CD1c-positive myeloid dendritic cell (primary cell): ENCODE data around the gene KMT2D.
A peak's percentile ranks its signal among the peaks of the same experiment; 100 is the strongest.

Experiments
- DNase-seq: peaks from one replicate; pipeline ENCODE4 v3.0.0-alpha.2; 2016; ENCODE audit errors: extremely low spot score

Gene KMT2D

DNA sequence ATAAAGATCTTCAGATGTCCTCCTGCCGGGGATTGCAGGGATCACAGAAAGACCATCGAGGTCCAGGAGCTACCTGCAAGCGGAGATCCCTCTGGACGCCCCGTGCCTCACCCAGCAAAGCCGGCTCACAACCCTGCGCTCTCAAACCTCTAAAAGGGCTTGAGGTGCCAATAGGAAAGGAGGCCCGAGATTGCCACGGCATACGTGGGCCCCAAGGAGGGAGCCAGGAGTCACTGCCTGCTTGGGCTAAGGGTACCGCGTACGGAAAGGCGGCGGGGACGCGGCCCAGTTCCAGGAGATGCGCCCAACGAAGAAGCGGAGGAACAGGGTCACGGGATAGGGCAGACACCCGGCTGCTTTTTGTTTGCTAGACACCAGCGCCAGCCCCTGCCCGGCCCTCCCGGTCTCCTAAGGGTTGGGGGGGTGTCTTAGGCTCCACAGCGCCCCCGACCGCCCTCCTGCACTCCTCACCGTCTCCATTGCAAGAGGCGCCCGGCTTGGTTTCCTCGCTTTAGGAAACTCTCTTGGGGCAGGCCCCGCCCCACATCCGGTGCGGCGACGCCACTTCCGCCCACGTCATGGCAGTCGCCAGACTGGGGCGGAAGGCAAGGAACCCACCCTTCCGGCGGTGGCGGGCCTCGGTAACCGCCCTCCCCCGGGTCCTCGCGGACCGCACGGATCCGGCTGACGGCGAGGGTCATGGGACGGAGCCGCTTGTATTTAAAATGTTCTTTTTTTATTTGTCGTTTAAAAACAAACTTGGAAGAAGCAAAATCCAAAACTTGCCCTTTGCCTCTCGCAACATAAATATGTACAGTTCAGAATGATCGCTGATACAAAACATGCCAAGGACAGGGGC is 42.1 kb downstream of the KMT2D start, which contains the start of gene PRKAG1:
TSS of gene PRKAG1 (minus strand) at position 516 of the 859 bp plus-strand sequence. CDS start at position 480, 36 bp downstream.
- peak; percentile 98 for DNase-seq

DNA sequence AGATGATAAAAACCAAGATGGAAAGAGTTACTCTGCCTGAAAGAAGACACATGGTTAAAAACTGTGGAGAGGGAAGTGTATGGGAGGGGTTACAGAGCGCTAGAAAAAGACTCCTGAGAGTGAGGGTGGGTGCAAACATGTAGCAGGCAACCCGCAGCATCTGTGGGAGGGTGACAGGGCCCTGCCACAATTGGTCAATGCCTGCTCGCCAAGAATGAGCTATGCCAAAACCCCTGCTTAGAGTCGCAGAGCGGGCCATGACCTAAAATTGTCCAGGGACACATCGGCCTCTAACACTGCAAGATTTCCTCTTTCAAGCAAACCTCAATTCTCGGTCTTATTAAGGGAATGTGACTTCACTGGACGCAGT is 42.7 kb downstream of the KMT2D start:
- DNase-seq, result peak; percentile 66

DNA sequence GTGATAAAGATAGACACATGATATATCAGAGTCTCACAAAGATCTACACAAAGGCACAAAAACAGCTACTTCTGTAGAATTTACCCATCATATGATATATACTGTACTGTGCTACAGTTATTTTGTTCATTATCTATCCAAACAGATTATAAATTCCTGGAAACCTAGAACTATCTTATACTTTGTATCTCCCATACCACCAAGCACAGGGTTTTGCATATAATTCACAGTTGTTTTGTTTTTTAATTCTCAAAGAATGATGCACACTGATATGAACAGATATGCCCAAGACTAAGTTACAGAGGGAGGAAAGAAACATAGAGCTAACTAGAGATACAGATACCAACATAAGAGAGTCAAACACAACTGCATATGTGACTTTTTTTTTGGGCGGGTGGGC is 45.4 kb downstream of the KMT2D start:
- no peak for DNase-seq

DNA sequence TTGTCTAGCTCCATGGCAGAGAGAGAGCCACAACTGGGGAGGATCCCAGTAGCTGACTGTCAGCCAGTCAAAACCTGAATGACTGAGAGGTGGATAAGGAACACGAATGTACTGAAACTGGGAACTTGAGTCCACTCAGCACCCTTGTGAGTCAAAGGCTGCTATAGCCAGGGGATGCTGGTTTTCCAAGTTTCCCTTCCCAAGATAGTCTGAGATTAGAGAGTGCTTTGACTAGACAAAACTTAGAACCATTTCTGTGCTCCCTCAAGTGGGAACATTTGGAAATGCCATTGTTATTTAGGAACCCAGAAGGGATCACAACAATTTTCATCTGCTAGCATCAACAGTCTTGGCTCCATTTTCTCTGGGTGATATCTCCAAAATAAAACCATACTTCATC is 46.0 kb downstream of the KMT2D start:
- no peak for DNase-seq

DNA sequence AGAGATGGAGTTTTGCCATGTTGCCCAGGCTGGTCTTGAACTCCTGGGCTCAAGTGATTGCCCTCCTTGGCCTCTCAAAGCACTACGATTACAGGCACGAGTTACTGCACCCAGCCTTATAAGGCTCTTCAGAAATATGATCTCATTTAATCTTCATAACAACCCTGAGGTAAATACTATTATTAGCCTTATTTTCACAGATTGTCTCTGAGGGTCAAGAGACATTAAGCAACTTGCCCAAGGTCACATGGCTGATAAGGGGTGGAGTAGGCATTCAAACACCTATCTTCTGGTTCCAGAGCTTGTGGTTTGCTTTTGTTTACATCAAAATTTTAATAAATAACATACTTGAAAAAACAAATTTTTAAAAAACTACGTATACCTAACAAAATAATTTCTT is 47.2 kb downstream of the KMT2D start:
- no peak for DNase-seq

DNA sequence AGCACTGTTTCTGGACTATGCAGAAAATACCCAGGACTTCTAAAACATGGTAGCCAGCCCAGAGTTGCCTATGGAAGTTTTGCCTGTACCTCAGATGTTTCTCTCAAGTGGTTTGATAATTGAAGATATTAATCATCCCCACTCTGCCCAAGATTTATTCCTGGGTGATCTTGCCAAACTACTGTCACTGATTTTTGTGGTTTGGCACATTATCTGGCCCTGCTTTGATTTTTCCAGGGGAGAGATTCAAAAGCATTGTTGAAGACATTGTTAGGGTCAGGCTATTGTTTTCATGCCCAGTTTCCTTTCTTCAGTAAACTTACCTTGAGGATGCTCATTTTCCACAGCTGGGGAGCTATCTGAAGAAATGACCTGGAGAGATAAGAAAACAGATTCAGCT is 47.9 kb downstream of the KMT2D start:
- DNase-seq, result no peak
